Body of pancreas (tissue), 4 donors: ENCODE data around the gene TTC28.

ENCODE experiments used
- POLR2A ChIP-seq, 3 donors: fragments of 450-650 bp; IDR thresholded peaks; one replicate each; pipeline ENCODE4 v1.6.1; 2016; ENCODE audit warnings: antibody characterized with exemption in 3 of 3, mild to moderate bottlenecking in 2 of 3
- TF ChIP-seq, protein P1 (sequence below), 7 experiments: fragments of 450-650 bp in 4 of 7; fragments of 200-600 bp in 3 of 7; sonication (generic) in 3 of 7; IDR thresholded peaks; one replicate each; pipeline ENCODE4 v1.5.1; 2016 to 2019; ENCODE audit warnings: antibody characterized with exemption in 7 of 7

DNA sequence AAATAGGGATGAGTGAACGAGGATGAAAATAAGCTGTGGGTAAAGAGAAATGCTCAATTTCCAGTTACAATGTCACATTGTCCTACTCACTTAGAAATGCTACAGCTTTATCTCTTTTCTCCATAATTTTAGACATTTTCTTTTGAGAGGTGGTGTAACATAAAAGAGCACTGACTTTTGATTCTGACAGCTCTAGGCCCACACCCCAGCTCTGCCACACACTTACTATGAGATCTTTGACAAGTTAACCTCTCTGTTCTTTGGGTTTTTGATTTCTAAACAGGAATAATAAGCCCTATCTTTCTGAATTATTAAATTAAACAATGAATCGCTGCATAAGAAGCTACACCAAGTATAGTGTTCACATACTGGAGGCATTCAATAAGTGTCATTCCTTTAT, 532.2 kb downstream of the TTC28 start:
- TF ChIP-seq, protein P1, sequence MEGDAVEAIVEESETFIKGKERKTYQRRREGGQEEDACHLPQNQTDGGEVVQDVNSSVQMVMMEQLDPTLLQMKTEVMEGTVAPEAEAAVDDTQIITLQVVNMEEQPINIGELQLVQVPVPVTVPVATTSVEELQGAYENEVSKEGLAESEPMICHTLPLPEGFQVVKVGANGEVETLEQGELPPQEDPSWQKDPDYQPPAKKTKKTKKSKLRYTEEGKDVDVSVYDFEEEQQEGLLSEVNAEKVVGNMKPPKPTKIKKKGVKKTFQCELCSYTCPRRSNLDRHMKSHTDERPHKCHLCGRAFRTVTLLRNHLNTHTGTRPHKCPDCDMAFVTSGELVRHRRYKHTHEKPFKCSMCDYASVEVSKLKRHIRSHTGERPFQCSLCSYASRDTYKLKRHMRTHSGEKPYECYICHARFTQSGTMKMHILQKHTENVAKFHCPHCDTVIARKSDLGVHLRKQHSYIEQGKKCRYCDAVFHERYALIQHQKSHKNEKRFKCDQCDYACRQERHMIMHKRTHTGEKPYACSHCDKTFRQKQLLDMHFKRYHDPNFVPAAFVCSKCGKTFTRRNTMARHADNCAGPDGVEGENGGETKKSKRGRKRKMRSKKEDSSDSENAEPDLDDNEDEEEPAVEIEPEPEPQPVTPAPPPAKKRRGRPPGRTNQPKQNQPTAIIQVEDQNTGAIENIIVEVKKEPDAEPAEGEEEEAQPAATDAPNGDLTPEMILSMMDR (IDR thresholded peaks at IDR 0.05), result no peak
- TF ChIP-seq POLR2A (IDR thresholded peaks at IDR 0.05), result no peak
